GM21723 (cell line): ENCODE measurements around the gene LDB3.
A peak's percentile ranks its signal among the peaks of the same experiment; 100 is the strongest.
"Not testable (repeated sequence)": the region's sequence is repeated elsewhere in the genome, so short reads cannot be mapped to it uniquely, and the experiment has no call there.

Experiments used
- ATAC-seq: cut with Tn5 transposase; IDR thresholded peaks from one replicate; pipeline ENCODE4 v1.9.1; 2021; ENCODE audit warnings: mild to moderate bottlenecking, moderate library complexity; ENCODE audit not compliant: unreplicated experiment

Gene LDB3

DNA sequence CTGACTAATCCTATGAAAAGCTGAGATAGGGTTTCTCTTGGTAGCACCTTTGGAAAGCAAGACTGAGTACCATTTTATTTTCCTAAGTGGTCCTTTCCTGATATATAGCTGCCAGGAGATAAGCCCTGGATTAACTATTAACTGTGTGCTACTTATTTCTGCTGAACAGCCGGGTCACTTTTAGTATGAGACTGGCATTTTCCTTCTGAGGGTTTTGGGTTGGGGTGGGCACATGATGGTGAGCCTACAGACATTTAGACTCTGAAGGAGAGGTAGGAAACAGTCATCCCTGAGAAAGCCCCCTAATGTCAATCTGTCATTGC is 58.3 kb downstream of the LDB3 start:
- no peak for ATAC-seq

DNA sequence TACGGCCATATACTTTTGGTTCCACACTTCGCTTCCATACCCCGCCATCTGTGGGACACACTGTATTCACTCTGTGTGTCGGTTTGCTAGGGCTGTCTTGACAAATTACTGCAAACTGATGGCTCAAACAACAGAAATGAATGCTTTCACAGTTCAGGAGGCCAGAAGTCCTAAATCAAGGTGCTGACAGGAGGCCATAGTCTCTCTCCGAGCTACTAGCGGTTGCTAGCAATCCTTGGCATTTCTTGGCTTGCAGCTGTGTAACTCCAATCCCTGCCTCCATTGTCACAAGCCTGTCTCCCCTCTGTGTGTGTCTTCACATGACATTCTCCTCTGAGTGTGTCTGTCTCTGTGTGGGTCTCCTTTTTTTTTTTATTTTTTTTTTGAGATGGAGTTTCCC is 59.2 kb downstream of the LDB3 start:
- no peak for ATAC-seq

DNA sequence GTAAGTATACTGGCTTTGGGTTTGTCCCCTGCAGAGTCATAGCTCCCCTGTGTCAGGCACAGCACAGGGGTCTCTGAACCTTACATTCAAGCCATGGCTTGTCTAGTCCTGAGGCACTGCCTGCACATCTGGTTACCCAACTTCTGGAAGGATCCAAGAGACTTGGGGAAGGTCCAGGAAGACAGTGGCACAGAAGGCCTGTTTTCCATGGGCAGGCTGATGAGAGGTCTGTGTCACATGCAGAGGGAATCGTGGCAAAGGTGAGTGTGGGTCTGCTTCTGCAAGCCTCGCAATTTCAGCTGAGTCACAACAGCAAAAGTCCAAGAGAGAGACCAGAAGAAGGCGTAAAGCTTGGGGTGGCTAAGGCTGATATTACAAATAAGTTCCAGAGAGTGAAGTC is 59.7 kb downstream of the LDB3 start:
- ATAC-seq = no peak

DNA sequence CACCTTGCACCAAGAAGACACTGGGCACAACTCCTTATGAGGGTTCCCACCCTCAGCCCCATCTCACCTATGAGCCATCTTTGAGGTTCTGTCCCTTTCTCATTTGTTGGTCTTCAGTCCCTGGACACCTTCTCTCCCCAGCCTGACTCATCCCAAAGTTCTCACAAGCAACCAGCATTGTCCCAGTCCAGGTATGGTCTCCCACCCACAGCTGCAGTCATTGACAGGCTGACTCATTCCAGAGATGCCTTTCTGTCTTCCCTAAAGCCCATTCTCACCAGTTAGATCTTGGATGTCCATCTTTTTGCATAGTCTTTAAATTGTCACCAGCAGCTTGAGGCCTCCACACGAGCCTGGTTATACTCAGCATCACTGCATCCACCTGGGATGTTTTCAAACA is 61.4 kb downstream of the LDB3 start:
- no peak for ATAC-seq

DNA sequence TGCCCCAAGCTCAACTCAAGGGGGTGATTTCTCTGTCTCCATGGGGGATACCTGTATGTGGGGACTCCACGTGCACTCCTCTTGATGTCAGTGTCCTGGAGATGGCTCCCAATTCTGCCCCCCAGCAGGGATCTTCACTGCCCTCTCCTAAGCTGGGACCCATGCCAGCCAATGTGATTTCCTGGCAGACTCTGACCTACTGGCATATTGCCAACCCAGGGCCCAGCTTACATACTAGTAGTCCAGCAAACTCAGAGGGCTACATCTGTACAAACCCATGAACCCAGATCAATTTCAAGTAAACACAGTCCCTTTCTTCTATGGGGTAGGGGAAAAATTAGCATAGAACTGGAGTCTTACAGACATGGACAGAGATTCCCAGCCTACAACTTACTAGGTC is 61.9 kb downstream of the LDB3 start:
- no peak for ATAC-seq

DNA sequence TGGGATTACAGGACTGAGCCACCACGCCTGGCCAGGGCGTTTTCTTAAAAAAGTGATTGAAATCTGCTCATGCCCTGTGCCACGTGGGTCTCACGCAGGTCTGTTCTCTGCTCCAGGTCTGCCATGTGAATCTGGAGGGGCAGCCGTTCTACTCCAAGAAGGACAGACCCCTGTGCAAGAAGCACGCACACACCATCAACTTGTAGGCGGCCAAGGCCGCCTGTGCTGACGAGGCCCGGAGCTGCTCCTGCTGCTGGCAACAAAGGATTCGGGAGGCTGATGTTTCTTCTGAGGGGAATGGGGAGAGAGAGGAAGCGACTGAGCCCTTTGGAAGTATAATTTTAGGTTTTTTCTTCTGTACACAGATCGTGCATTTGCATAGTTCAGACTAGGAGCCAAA is 64.5 kb downstream of the LDB3 start:
- ATAC-seq = no peak

DNA sequence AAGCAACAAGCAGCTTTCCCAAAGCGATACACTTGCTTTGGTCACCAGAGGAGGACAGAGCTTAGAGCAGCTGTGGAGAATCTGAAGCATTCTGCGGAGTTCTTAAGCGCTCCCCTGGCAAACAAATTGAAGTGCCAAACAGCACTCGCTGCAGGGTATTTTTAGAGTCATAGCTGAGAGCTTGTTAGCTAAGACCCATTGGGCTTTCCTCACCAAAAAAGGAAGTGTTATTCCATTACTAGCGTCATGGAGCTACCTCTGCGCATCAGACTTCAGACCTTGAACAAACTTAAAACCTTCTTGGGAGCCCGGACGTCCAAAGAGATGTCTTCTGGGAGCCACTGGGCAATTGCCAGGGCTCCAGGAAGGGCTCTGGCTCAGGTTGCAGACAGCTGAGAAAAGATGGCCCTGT is 65.0 kb downstream of the LDB3 start:
- no peak for ATAC-seq

DNA sequence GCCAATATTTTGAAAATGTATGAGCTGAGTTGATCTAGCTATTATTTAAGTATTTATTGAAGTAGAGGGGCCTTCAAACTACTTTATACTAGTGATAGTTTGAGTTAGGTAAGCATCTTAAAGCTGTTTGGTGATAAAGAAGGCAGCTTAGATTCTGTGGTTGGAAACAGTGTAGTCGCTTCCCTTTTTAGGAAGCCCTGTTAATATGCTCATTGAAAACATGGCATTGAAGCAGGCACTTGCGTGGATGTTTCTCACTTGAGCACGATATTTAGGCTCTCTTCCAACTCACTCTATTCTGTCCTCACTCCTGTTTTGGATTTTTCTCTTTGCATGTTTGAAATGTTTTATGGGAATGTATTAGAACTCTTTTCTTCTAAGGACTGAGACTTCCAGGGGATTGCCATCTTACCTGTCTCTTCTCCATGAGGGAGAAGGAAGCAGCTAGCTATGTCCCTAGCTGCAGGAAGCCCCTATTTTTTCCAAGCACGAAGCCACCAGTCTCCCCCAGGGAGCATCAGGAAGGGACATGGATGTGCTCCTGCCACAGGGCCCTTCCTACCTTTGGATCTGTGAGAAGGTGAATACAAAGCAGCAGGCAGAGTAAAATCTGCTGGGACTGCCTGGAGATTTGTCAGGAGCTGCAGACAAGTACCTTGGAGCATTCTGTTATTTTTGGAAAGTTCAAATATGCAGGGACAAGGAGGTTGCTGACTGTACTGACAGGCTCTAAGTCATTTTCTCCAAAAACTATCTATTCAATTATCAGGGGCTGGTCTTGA is 66.1 kb downstream of the LDB3 start:
- ATAC-seq = no peak

DNA sequence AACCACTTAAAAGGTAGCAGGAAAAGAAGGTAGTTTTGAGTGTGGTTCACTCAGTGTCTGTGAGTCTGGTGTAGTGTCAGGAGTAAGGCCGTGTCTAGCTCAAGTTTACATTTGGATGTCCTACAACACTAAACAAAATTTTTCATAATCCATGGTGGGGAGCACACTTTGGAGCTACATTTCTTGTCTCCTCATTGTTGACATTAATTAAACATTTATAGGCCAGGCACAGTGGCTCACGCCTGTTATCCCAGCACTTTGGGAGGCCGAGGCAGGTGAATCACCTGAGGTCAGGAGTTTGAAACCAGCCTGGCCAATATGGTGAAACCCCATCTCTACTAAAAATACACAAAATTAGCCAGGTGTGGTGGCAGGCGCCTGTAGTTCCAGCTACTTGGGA is 67.0 kb downstream of the LDB3 start:
- not testable (repeated sequence) for ATAC-seq

DNA sequence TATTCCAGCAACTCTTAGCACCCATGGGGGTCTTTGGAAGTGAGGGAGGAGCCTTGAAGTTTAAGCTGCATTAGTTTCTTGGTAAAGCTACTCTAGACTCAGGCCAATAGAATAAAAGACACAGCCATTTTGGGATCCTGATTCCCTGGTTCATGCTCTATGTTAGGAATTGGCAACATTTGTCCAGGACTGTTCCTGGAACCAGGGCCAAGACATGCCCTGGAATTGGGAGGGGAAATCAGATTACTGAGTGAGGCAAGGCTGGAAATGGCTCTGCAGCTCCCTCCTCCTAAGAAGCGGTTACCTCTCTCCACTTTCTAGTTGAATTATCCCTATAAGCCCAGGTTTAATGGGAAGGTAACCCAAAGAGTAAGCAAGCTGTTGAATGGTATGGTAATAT is 73.9 kb downstream of the LDB3 start:
- no peak for ATAC-seq

DNA sequence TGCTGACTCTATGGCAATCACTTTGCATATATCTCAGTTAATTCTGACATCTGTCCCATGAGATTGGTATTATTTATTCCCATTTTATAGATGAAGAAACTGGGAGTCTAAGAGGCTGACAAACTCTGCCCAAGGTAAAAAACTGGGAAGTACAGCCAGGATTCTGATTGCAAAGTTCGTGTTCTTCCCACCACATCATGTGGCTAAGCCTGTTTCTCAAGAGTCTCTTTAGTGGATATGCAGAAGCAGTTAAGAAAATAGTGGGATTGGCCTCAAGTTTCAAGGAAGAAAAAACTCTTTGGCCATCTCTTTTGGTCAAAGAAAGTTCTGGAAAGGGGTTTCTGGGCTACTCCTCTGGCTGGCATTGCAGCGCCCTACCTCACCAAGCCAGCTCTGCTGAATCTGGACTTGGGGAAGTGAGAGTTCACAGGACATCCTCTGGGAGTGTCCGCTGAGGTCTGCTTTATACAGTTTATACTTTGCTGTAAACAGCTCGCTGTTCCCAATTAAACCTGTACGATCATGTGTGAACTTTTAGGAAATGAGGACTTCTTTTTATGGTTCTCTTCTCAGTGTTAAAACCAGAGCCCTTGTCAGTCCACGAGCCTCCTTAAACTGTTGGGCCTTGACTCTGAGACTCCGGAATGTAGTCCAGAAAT is 75.9 kb downstream of the LDB3 start:
- no peak for ATAC-seq

DNA sequence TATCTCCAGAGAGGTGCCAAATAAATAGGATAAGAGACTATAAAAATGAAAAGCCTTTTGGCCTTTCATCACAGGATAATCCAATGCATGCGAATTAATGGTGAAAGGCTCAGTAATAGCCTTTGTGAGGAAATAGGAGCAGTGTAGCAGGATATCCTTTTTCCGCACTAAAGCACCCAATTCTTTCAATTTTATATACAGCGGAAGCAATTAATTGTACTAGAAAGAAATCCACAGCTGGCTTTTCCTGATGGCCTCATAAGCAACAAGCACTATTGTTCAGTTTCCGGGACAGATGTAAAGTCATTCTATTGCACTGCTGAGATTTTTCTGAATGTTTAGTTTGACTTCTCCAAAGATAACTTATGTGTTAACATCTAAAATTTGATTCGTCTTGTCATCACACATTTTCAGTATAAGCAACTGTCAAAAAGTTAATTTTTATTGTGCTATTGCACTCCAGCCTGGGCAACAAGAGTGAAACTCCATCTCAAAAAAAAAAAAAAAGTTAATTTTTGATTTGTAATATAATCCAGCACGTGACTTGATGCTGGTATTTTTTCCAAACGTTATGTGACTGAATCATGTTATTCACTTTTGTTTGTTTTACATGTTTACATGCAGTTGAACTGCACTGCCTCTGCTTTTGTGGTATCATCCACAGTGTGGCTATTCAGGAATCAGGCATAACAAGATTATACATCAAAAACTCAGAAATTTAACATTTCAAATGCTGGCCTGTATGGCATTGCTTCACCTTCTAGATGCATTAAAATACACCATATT is 79.7 kb downstream of the LDB3 start:
- no peak for ATAC-seq

DNA sequence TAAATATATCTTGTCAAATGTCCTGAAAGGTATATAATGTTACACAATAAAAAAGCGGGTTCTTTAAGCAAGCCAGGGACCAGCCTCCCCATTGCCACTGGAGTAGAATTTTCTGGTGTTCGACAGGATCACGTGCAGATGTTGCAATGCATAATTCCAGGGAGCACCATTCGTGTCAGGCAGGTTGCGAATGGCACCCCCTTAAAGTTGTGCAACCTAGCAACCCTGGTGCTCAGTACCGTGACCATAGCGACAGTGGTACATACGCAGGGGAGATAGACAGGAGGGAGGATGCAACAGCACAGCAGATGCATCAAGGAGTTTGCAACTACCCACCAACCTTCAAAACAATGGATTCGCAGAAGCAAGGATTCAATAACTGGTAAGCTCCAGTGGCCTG is 81.5 kb downstream of the LDB3 start:
- ATAC-seq = no peak

DNA sequence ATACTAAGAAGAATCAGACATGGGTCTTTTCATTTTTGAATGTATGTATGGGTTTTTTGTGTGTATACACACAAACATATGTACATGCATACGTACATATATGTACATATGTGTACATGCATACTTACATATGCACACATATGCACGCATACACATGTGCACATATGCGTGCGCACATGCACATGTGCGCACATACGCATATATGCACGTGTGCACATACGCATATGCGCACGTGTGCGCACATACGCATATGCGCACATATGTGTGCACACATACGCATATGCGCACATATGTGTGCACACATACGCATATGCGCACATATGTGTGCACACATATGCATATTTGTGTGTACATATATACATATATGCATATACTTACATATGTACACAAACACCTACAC is 83.2 kb downstream of the LDB3 start:
- ATAC-seq = no peak

DNA sequence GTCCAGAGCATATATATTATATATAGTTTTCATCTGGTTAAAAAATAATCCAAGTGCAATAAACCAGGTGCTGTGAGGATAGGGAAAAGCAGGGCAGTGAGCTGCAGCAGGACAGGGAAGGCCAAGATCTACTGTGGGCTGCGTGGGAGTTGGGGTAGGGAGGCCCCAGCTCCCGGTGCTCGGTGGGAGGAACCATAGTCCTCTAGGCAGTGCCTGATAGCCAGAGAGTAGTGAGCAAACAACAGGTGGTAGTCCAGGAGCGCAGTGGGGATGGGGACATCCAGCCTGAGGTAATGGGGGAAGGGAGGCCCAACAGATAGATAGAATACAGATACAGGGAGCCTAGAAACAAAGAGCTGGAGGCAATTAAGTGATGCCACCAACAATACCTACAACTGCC is 84.0 kb downstream of the LDB3 start:
- ATAC-seq = no peak

DNA sequence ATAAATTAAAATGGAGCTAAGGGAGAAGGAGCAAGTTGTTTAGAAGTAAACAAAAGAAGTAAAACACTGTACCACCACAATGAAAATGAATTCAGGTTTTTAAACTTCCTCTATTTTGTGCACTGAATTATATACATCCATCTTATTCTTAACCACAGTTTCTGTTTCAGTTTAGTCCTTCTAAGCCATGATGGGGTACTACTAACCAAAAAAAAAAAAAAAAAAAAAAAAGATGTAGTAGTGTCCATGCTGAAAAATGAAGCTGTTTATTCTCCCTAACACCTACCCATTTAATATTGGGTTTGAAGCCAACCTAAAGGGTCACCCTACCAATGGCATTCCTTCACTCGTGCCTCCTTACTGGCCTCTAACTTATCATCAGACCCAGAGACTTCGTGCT is 84.7 kb downstream of the LDB3 start:
- ATAC-seq = peak; percentile 28

DNA sequence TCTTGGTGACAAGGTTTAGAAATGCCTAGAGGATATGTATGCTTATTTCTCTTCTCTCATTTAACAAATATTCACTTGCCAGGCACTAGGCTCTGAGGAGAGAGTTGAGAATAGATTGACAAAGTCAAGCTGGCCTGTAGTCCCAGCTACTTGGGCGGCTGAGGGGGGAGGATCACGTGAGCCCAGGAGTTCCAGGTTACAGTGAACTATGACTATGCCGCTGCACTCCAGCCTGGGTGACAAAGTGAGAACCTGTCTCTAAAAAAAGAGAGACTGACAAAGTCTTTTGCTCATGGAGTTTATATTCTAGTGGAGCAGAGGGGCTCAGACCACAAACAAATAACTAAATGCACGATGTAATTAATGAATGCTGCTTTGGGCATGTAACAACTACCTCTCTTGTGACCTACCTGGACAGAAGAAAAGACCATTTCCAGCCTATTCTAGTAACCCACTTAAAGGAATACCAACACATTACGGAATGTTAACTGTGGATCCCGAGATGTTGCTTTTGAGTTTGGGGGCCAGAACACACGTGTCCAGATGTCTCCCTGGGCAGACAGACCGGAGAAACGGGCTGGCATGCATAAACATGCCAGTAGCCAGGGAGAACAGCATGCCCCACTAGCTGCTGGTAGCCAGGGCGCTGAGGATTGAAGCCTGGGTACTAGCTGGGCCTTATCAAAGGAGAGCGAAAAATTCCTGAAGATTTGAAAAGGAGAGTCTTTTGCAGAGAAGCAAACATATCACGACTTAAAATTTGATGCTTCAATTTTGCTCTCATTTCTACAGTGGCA is 85.5 kb downstream of the LDB3 start:
- ATAC-seq = no peak

DNA sequence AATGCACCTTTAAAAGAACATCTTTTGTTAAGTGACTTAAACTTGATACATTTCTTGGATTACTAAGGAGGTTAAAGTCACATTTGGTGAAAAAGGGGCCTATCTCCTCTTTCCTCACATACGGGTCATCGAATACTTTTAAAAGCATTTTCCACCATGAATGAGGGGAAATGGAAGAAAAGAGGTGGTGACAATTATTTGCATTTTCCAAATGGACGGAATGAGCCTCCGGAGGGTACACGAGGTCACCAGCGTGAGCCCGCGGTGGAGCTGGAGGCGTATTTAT is 87.1 kb downstream of the LDB3 start:
- no peak for ATAC-seq

DNA sequence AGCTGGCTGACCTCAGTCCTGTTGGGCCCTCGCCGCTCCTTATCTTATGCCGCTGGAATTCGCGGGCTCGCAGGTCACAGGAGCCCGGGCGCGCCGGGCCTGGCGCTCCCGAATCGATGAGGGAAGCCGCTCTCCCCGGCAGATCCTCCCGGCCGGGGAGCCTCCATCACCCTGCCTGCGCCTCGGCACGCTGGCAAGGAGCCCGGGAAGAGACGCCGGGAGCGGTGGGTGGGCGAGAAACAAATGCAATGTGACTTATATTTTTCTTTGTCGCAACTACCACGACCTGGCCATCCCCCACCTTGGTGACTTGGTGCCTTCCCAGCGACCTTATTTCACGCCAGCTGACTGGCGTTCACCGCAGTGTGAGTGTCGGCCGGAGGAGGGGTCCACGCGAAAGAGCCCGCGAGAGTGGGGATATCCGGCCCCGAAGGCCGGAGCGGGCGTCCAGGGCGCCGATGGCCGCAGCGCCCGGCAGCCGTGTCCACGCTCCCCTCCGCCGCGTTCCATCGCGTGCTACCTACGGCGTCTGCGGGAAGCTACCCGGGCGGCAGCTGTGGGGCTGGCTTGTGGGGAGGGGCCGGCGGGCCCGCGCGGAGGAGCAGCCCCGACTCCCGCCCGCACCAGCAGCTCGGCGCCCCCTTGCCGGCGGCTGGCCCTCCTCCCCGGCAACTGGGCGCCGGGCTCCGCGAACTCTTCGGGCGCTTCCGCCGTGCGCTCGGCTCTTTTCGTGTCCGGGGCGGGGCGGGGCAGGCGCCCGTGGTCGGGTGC is 87.6 kb downstream of the LDB3 start:
- peak; percentile 79 for ATAC-seq

DNA sequence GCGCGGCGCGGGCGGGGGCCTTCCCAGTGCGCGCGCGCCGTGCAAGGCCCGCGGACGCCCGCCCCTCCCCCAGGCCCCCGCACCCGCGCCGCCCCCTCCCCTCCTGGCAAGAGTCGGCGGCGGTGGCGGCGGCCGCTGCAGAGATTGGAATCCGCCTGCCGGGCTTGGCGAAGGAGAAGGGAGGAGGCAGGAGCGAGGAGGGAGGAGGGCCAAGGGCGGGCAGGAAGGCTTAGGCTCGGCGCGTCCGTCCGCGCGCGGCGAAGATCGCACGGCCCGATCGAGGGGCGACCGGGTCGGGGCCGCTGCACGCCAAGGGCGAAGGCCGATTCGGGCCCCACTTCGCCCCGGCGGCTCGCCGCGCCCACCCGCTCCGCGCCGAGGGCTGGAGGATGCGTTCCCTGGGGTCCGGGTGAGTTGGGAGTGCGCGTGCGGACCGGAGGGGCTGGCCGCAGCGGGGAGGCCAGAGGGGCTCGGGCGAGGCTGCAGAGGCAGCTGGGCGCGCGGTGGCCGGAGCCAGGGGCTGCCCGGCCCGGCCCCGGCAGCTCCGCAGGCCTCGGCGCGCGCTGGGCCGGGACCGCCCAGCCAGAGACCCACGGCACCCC is 88.3 kb downstream of the LDB3 start, which contains the start of gene BMPR1A:
Gene BMPR1A (plus strand): TSS at position 109 of the 602 bp plus-strand sequence. CDS start 119,400 bp downstream, outside the sequence.
- peak; percentile 35 for ATAC-seq
